ENCODE results near the gene SMTN.

GRCh38 chr22:31055635-31056159, 25.4 kb upstream of the SMTN start:
- TF ChIP-seq, protein P1, sequence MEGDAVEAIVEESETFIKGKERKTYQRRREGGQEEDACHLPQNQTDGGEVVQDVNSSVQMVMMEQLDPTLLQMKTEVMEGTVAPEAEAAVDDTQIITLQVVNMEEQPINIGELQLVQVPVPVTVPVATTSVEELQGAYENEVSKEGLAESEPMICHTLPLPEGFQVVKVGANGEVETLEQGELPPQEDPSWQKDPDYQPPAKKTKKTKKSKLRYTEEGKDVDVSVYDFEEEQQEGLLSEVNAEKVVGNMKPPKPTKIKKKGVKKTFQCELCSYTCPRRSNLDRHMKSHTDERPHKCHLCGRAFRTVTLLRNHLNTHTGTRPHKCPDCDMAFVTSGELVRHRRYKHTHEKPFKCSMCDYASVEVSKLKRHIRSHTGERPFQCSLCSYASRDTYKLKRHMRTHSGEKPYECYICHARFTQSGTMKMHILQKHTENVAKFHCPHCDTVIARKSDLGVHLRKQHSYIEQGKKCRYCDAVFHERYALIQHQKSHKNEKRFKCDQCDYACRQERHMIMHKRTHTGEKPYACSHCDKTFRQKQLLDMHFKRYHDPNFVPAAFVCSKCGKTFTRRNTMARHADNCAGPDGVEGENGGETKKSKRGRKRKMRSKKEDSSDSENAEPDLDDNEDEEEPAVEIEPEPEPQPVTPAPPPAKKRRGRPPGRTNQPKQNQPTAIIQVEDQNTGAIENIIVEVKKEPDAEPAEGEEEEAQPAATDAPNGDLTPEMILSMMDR (IDR thresholded peaks at IDR 0.05), result no peak
- TF ChIP-seq POLR2A (IDR thresholded peaks at IDR 0.05), result no peak
